ENCODE results near the gene TMEM108.

DNA sequence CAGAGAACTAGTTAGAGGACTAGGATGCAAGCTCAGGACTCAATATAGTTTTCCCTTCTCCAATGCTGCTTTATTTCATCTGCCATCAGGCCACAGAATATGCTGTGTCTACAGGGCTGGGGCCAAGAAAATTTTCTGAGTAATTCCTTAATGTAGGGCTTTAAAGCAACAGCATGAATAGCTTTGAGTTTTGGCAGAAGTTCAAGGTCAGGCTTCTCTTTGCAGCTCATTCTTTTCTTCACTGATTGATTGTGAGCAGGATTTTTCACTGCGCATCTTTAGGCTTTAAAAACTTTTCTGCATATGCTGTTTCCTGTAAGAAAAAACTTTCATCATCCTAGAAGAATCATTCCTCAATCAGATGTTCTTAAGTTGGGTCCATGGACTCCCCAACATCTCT is 4.6 kb downstream of the TMEM108 start:
- no peak for TF ChIP-seq EP300 (conservative IDR thresholded peaks at IDR 0.05; ENCODE audit: poor library complexity, severe bottlenecking)
- TF ChIP-seq, protein P1, sequence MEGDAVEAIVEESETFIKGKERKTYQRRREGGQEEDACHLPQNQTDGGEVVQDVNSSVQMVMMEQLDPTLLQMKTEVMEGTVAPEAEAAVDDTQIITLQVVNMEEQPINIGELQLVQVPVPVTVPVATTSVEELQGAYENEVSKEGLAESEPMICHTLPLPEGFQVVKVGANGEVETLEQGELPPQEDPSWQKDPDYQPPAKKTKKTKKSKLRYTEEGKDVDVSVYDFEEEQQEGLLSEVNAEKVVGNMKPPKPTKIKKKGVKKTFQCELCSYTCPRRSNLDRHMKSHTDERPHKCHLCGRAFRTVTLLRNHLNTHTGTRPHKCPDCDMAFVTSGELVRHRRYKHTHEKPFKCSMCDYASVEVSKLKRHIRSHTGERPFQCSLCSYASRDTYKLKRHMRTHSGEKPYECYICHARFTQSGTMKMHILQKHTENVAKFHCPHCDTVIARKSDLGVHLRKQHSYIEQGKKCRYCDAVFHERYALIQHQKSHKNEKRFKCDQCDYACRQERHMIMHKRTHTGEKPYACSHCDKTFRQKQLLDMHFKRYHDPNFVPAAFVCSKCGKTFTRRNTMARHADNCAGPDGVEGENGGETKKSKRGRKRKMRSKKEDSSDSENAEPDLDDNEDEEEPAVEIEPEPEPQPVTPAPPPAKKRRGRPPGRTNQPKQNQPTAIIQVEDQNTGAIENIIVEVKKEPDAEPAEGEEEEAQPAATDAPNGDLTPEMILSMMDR (IDR thresholded peaks at IDR 0.05; ENCODE audit: poor library complexity, severe bottlenecking), result no peak
- TF ChIP-seq, protein P2, sequence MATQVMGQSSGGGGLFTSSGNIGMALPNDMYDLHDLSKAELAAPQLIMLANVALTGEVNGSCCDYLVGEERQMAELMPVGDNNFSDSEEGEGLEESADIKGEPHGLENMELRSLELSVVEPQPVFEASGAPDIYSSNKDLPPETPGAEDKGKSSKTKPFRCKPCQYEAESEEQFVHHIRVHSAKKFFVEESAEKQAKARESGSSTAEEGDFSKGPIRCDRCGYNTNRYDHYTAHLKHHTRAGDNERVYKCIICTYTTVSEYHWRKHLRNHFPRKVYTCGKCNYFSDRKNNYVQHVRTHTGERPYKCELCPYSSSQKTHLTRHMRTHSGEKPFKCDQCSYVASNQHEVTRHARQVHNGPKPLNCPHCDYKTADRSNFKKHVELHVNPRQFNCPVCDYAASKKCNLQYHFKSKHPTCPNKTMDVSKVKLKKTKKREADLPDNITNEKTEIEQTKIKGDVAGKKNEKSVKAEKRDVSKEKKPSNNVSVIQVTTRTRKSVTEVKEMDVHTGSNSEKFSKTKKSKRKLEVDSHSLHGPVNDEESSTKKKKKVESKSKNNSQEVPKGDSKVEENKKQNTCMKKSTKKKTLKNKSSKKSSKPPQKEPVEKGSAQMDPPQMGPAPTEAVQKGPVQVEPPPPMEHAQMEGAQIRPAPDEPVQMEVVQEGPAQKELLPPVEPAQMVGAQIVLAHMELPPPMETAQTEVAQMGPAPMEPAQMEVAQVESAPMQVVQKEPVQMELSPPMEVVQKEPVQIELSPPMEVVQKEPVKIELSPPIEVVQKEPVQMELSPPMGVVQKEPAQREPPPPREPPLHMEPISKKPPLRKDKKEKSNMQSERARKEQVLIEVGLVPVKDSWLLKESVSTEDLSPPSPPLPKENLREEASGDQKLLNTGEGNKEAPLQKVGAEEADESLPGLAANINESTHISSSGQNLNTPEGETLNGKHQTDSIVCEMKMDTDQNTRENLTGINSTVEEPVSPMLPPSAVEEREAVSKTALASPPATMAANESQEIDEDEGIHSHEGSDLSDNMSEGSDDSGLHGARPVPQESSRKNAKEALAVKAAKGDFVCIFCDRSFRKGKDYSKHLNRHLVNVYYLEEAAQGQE (IDR thresholded peaks at IDR 0.05; ENCODE audit: borderline replicate concordance), result no peak
- TF ChIP-seq EZH2 (IDR thresholded peaks at IDR 0.05; ENCODE audit: borderline replicate concordance, insufficient read depth, low read length, poor library complexity, severe bottlenecking), result no peak
- no peak for TF ChIP-seq RAD21 (conservative IDR thresholded peaks at IDR 0.05)
- no peak for TF ChIP-seq POLR2AphosphoS5 (IDR thresholded peaks at IDR 0.05)
- TF ChIP-seq TAF1 (IDR thresholded peaks at IDR 0.05; ENCODE audit: low read depth), result no peak

All from neural cell (in vitro differentiated cells).